GM18867 (cell line): Measurements from ENCODE around the gene DHFR.
"Not testable (repeated sequence)": the region's sequence is repeated elsewhere in the genome, so short reads cannot be mapped to it uniquely, and the experiment has no call there.

ENCODE experiments used
- ATAC-seq: cut with Tn5 transposase; IDR thresholded peaks from one replicate; pipeline ENCODE4 v1.9.1; 2021; ENCODE audit warnings: mild to moderate bottlenecking, moderate library complexity; ENCODE audit not compliant: unreplicated experiment

The DHFR gene

GRCh38 chr5:80600943-80601693 is 53.7 kb downstream of the DHFR start:
- ATAC-seq = no peak

GRCh38 chr5:80597500-80597899 is 57.3 kb downstream of the DHFR start:
- no peak for ATAC-seq

GRCh38 chr5:80594810-80595209 is 60.0 kb downstream of the DHFR start:
- ATAC-seq = no peak

GRCh38 chr5:80592761-80593160 is 62.0 kb downstream of the DHFR start:
- no peak for ATAC-seq

GRCh38 chr5:80592105-80592504 is 62.7 kb downstream of the DHFR start:
- ATAC-seq = no peak

- no peak for ATAC-seq
Observed at GRCh38 chr5:80591352-80591751, 63.4 kb downstream of the DHFR start.

- ATAC-seq = no peak
Observed at GRCh38 chr5:80590766-80591165, 64.0 kb downstream of the DHFR start.

- no peak for ATAC-seq
Observed at GRCh38 chr5:80588858-80589540, 65.8 kb downstream of the DHFR start.

- ATAC-seq = no peak
Observed at GRCh38 chr5:80584770-80585169, 70.0 kb downstream of the DHFR start.

GRCh38 chr5:80580291-80580690 is 74.5 kb downstream of the DHFR start:
- ATAC-seq = not testable (repeated sequence)

GRCh38 chr5:80579050-80579449 is 75.7 kb downstream of the DHFR start:
- no peak for ATAC-seq

GRCh38 chr5:80577707-80578106 is 77.1 kb downstream of the DHFR start:
- no peak for ATAC-seq

- no peak for ATAC-seq
Observed at GRCh38 chr5:80576383-80576782, 78.4 kb downstream of the DHFR start.
